SK-N-SH (cell line): Measurements from ENCODE around the gene XRCC5. TPM values are rescaled to one million over a fixed set of nuclear protein-coding genes. Genes with fewer than 3 reads are reported as not detected.

Experiments used
- CTCF ChIA-PET: fragments of 300-600, 350-600 bp; formaldehyde crosslinking; extraction: SDS; loops from one replicate; lab custom pipeline; 2021; lab: Yijun Ruan, JAX
- POLR2A ChIA-PET: fragments of 350-600 bp; sonication (Branson Sonifier 250); formaldehyde crosslinking; extraction: SDS; loops from one replicate; lab custom pipeline; 2020; ENCODE audit warnings: antibody characterized with exemption, inconsistent platforms; lab: Yijun Ruan, JAX
- DNase-seq: peaks from one replicate; pipeline ENCODE4 v3.0.0; 2012
- H2AFZ ChIP-seq: fragments of 200-600 bp; sonication (generic); 2 replicates; pipeline ENCODE4 v1.8.1; 2016; ENCODE audit warnings: antibody characterized with exemption, mild to moderate bottlenecking, low read depth
- H3F3A ChIP-seq: fragments of 200-600 bp; sonication (generic); replicated peaks from 2 replicates; pipeline ENCODE3; 2016; ENCODE audit warnings: antibody characterized with exemption, mild to moderate bottlenecking; ENCODE audit not compliant: insufficient read depth
- H3K27ac ChIP-seq, 2 experiments: fragments of 200-500 bp in 1 of 2; fragments of 200-600 bp in 1 of 2; sonication (Bioruptor generic) in 1 of 2; sonication (generic), shearing (Covaris generic) in 1 of 2; 2 replicates each; pipeline versions ENCODE4 v1.5.1 to v1.6.1; 2014 to 2016; ENCODE audit warnings: low read depth in 2 of 2, inconsistent platforms in 1 of 2, low read length in 1 of 2, mild to moderate bottlenecking in 1 of 2, mixed read lengths in 1 of 2
- H3K27me3 ChIP-seq: fragments of 200-600 bp; sonication (generic), shearing (Covaris generic); 2 replicates; pipeline ENCODE4 v1.6.1; 2016; ENCODE audit warnings: mixed run types; ENCODE audit not compliant: insufficient read depth
- H3K36me3 ChIP-seq, 2 experiments: fragments of 200-500 bp in 1 of 2; fragments of 200-600 bp in 1 of 2; sonication (Bioruptor generic) in 1 of 2; sonication (generic) in 1 of 2; replicated peaks in 1 of 2; 2 replicates each; pipeline versions ENCODE3 to v1.5.1; 2014 to 2016; ENCODE audit warnings: low read length in 1 of 2, mild to moderate bottlenecking in 1 of 2; ENCODE audit not compliant: insufficient read depth in 2 of 2, control insufficient read depth in 1 of 2
- H3K4me1 ChIP-seq, 2 experiments: fragments of 200-500 bp in 1 of 2; fragments of 200-600 bp in 1 of 2; sonication (Bioruptor generic) in 1 of 2; sonication (generic), shearing (Covaris generic) in 1 of 2; 2 replicates each; pipeline versions ENCODE4 v1.5.1 to v1.6.1; 2014 to 2016; ENCODE audit warnings: low read depth in 1 of 2, low read length in 1 of 2, mixed run types in 1 of 2; ENCODE audit not compliant: insufficient read depth in 2 of 2, control insufficient read depth in 1 of 2
- H3K4me2 ChIP-seq: fragments of 200-600 bp; sonication (generic), shearing (Covaris generic); 2 replicates; pipeline ENCODE4 v1.6.1; 2017; ENCODE audit warnings: mixed run types
- H3K4me3 ChIP-seq, 2 experiments: fragments of 200-500 bp in 1 of 2; fragments of 200-600 bp in 1 of 2; sonication (Bioruptor generic) in 1 of 2; sonication (generic), shearing (Covaris generic) in 1 of 2; 2 replicates each; pipeline versions ENCODE4 v1.5.1 to v1.8.1; 2014 to 2016; ENCODE audit warnings: low read depth in 2 of 2, inconsistent platforms in 1 of 2, low read length in 1 of 2, mild to moderate bottlenecking in 1 of 2, mixed read lengths in 1 of 2, moderate library complexity in 1 of 2
- H3K79me2 ChIP-seq: fragments of 200-600 bp; sonication (generic); 2 replicates; pipeline ENCODE4 v1.8.1; 2017; ENCODE audit warnings: mild to moderate bottlenecking; ENCODE audit not compliant: insufficient read depth
- H3K9ac ChIP-seq: fragments of 200-600 bp; sonication (generic); 2 replicates; pipeline ENCODE4 v1.6.1; 2017; ENCODE audit warnings: mixed run types
- H3K9me2 ChIP-seq: fragments of 200-600 bp; sonication (generic); 2 replicates; pipeline ENCODE4 v1.6.1; 2017; ENCODE audit warnings: mixed run types
- H3K9me3 ChIP-seq: fragments of 200-600 bp; sonication (generic); 2 replicates; pipeline ENCODE4 v1.6.1; 2017; ENCODE audit warnings: mixed run types, mild to moderate bottlenecking, moderate library complexity
- H4K20me1 ChIP-seq: fragments of 200-600 bp; sonication (generic); 2 replicates; pipeline ENCODE4 v1.6.1; 2017; ENCODE audit warnings: mild to moderate bottlenecking, mixed run types; ENCODE audit not compliant: insufficient read depth
- CHD2 ChIP-seq: fragments of 150-350 bp; IDR thresholded peaks from 2 replicates; pipeline ENCODE4 v1.6.1; 2018; ENCODE audit warnings: low read length; ENCODE audit not compliant: partially characterized antibody
- CTCF ChIP-seq: fragments of 200-600 bp; sonication (generic); IDR thresholded peaks from 2 replicates; pipeline ENCODE4 v1.6.1; 2017; ENCODE audit warnings: antibody characterized with exemption, mild to moderate bottlenecking, moderate library complexity
- EP300 ChIP-seq, 2 experiments: IDR thresholded peaks; 2 replicates each; pipeline versions ENCODE4 v1.4.0 to v1.6.1; 2012; ENCODE audit warnings: borderline replicate concordance in 1 of 2, low read depth in 1 of 2, low read length in 1 of 2
- EZH2phosphoT487 ChIP-seq: fragments of 200-600 bp; sonication (generic); IDR thresholded peaks from 2 replicates; pipeline ENCODE4 v1.6.1; 2017; ENCODE audit warnings: low read depth, mixed run types, mild to moderate bottlenecking, antibody characterized with exemption, moderate library complexity, borderline replicate concordance
- FOSL2 ChIP-seq: IDR thresholded peaks from 2 replicates; pipeline ENCODE4 v1.4.0; 2012; ENCODE audit warnings: low read depth, mild to moderate bottlenecking, moderate library complexity, borderline replicate concordance
- FOXJ3 ChIP-seq: sonication (generic); formaldehyde crosslinking; IDR thresholded peaks from 2 replicates; pipeline ENCODE4 v1.5.1; 2020; ENCODE audit warnings: mild to moderate bottlenecking, missing genetic modification reagents
- FOXM1 ChIP-seq: IDR thresholded peaks from 2 replicates; pipeline ENCODE4 v1.4.0; 2012; ENCODE audit warnings: low read depth, mild to moderate bottlenecking
- GABPA ChIP-seq: IDR thresholded peaks from 2 replicates; pipeline ENCODE4 v1.4.0; 2012; ENCODE audit warnings: low read depth, mild to moderate bottlenecking
- IRF3 ChIP-seq: fragments of 150-350 bp; IDR thresholded peaks from 2 replicates; pipeline ENCODE4 v1.6.1; 2016; ENCODE audit warnings: mild to moderate bottlenecking, low read depth, low read length
- JUND ChIP-seq: IDR thresholded peaks from 2 replicates; pipeline ENCODE4 v1.4.0; 2012
- MAX ChIP-seq: IDR thresholded peaks from 2 replicates; pipeline ENCODE4 v1.4.0; 2012; ENCODE audit warnings: low read depth
- MEF2A ChIP-seq: IDR thresholded peaks from 2 replicates; pipeline ENCODE4 v1.4.0; 2012; ENCODE audit warnings: low read depth, borderline replicate concordance
- MXI1 ChIP-seq: IDR thresholded peaks from 2 replicates; pipeline ENCODE4 v1.6.1; 2012; ENCODE audit warnings: mild to moderate bottlenecking, low read depth, low read length, improper control_type of control experiment
- NFIC ChIP-seq: IDR thresholded peaks from 2 replicates; pipeline ENCODE4 v1.4.0; 2012; ENCODE audit warnings: borderline replicate concordance
- NRF1 ChIP-seq: IDR thresholded peaks from 2 replicates; pipeline ENCODE4 v1.6.1; 2012; ENCODE audit warnings: low read depth, mild to moderate bottlenecking, low read length
- PBX3 ChIP-seq: IDR thresholded peaks from 2 replicates; pipeline ENCODE4; 2012
- POLR2AphosphoS5 ChIP-seq: IDR thresholded peaks from 2 replicates; pipeline ENCODE4 v1.6.1; 2012; ENCODE audit warnings: low read depth, low read length
- RAD21 ChIP-seq: IDR thresholded peaks from 2 replicates; pipeline ENCODE4 v1.6.1; 2012; ENCODE audit warnings: mild to moderate bottlenecking, low read length
- RCOR1 ChIP-seq: fragments of 150-350 bp; IDR thresholded peaks from 2 replicates; pipeline ENCODE4 v1.6.1; 2017; ENCODE audit warnings: antibody characterized with exemption, low read length
- RFX5 ChIP-seq: IDR thresholded peaks from 2 replicates; pipeline ENCODE4 v1.6.1; 2012; ENCODE audit warnings: mild to moderate bottlenecking, improper control_type of control experiment, low read length
- RXRA ChIP-seq: IDR thresholded peaks from 2 replicates; pipeline ENCODE4 v1.4.0; 2012; ENCODE audit warnings: low read depth, mild to moderate bottlenecking, borderline replicate concordance
- SIN3A ChIP-seq: IDR thresholded peaks from 2 replicates; pipeline ENCODE4 v1.6.1; 2012; ENCODE audit warnings: low read depth, mild to moderate bottlenecking, low read length, moderate library complexity, borderline replicate concordance
- TAF1 ChIP-seq: IDR thresholded peaks from 2 replicates; pipeline ENCODE4 v1.6.1; 2012; ENCODE audit warnings: low read depth, mild to moderate bottlenecking, low read length, moderate library complexity, borderline replicate concordance
- TCF12 ChIP-seq: IDR thresholded peaks from 2 replicates; pipeline ENCODE4 v1.4.0; 2012
- TEAD4 ChIP-seq: IDR thresholded peaks from 2 replicates; pipeline ENCODE4 v1.4.0; 2012; ENCODE audit warnings: mild to moderate bottlenecking, borderline replicate concordance; ENCODE audit not compliant: insufficient read depth
- USF2 ChIP-seq: fragments of 150-350 bp; IDR thresholded peaks from 2 replicates; pipeline ENCODE4 v1.6.1; 2017; ENCODE audit warnings: antibody characterized with exemption, low read length, low read depth, borderline replicate concordance
- WGBS: methylation state at CpG from one replicate; pipeline ENCODE4 v1.1.6; 2017; ENCODE audit warnings: low lambda C conversion rate; 5-methylcytosine and 5-hydroxymethylcytosine counted together
- polyA plus RNA-seq, 3 experiments: library from polyadenylated mRNA; depleted of rRNA; stranded (reverse); fragments of >200 nt; gene quantifications; 2 replicates each; pipeline ENCODE4 v1.2.3, GENCODE V29; 2012

XRCC5 gene
- polyA plus RNA-seq, 1 of the 3 experiments (the other 2 are of a cell fraction), result 125 TPM

GRCh38 chr2:216163518-216163917 lies 54.4 kb downstream of the XRCC5 start:
- ChIA-PET POLR2A (no interaction called here), CTCF (interaction anchor here (1.4 to 3.3 kb wide), 5 partner anchors 9 to 241 kb away, joined by 4 to 9 read pairs (median 4); no protein-coding TSS in a partner anchor)
- H3K4me1 ChIP-seq, result no peaks in the 10 kb centered on the region; a peak in 2 of 4 replicates
- TF ChIP-seq TEAD4, result no peak
- no peak for TF ChIP-seq JUND
- TF ChIP-seq FOXJ3, result no peak
- TF ChIP-seq MAX, result no peak
- no peak for TF ChIP-seq EP300 (IDR thresholded peaks at IDR 0.05; ENCODE audit: borderline replicate concordance in 1 of 2, low read depth in 1 of 2, low read length in 1 of 2)
- TF ChIP-seq GABPA, result no peak
- TF ChIP-seq SIN3A, result no peak
- TF ChIP-seq IRF3, result no peak
- no peak for TF ChIP-seq RXRA
- no peak for TF ChIP-seq NFIC
- no peak for TF ChIP-seq RAD21
- no peak for TF ChIP-seq FOXM1
- no peak for TF ChIP-seq NRF1
- no peak for TF ChIP-seq CHD2
- TF ChIP-seq TCF12, result no peak
- no peak for TF ChIP-seq PBX3
- TF ChIP-seq EZH2phosphoT487, result no peak
- no peak for TF ChIP-seq RFX5
- H3K27ac ChIP-seq, result no peak overlapping the region; a peak in 2 of 4 replicates
- peaks cover 66% of the 10 kb centered on the region for H3K79me2 ChIP-seq
- H3K4me3 ChIP-seq, result no peak overlapping the region
- H4K20me1 ChIP-seq, result no peaks in the 10 kb centered on the region
- H3K4me2 ChIP-seq, result no peak overlapping the region
- H3K27me3 ChIP-seq, result no peaks in the 10 kb centered on the region
- no peaks in the 10 kb centered on the region for H3K9me3 ChIP-seq
- peaks cover 89 to 97% of the 10 kb centered on the region in 2 experiments for H3K36me3 ChIP-seq
- H3F3A ChIP-seq, result peaks cover 11% of the 10 kb centered on the region
- no peak overlapping the region for H2AFZ ChIP-seq
- WGBS, result 78% methylated on average over 4 of the region's 4 CpGs
- no peaks in the 10 kb centered on the region for H3K9me2 ChIP-seq
- H3K9ac ChIP-seq, result no peak overlapping the region
- DNase-seq, result no peak

- Histone ChIP-seq H3K9me3 (no peaks in the 10 kb centered on the region), H3K27ac (peak overlapping the region in 1 of 2 experiments; percentile 19; a peak in 2 of 4 replicates), H2AFZ (no peak overlapping the region), H3K4me2 (no peak overlapping the region), H3F3A (peaks cover 10% of the 10 kb centered on the region), H3K9ac (no peak overlapping the region), H3K4me1 (no peaks in the 10 kb centered on the region; a peak in 2 of 4 replicates), H4K20me1 (no peaks in the 10 kb centered on the region), H3K4me3 (no peak overlapping the region), H3K36me3 (peaks cover 90 to 98% of the 10 kb centered on the region in 2 experiments), H3K79me2 (peaks cover 68% of the 10 kb centered on the region), H3K27me3 (no peaks in the 10 kb centered on the region), H3K9me2 (no peaks in the 10 kb centered on the region)
- ChIA-PET POLR2A (no interaction called here), CTCF (interaction anchor here (1.4 to 3.3 kb wide), 5 partner anchors 8 to 240 kb away, joined by 4 to 9 read pairs (median 4); no protein-coding TSS in a partner anchor)
- 93% methylated on average over 5 of the region's 5 CpGs for WGBS
- no peak for DNase-seq
- no peak for TF ChIP-seq TEAD4
- TF ChIP-seq CTCF, result no peak
- no peak for TF ChIP-seq RFX5
- TF ChIP-seq MXI1, result no peak
- no peak for TF ChIP-seq TAF1
- TF ChIP-seq MEF2A, result no peak
- no peak for TF ChIP-seq RAD21
- no peak for TF ChIP-seq USF2
- TF ChIP-seq FOSL2, result no peak
- no peak for TF ChIP-seq CHD2
- no peak for TF ChIP-seq JUND
- no peak for TF ChIP-seq POLR2AphosphoS5
- no peak for TF ChIP-seq RCOR1
Measured at GRCh38 chr2:216164087-216164486, 54.9 kb downstream of the XRCC5 start.
